HUDEP-2 (cell line): ENCODE data around the gene HEG1.

Source experiments
- DNase-seq, 76 experiments: peaks; one replicate each; lab custom pipeline; 2025; ENCODE audit not compliant: unreplicated experiment in 76 of 76; lab: John Stamatoyannopoulos, UW

HEG1 gene

DNA sequence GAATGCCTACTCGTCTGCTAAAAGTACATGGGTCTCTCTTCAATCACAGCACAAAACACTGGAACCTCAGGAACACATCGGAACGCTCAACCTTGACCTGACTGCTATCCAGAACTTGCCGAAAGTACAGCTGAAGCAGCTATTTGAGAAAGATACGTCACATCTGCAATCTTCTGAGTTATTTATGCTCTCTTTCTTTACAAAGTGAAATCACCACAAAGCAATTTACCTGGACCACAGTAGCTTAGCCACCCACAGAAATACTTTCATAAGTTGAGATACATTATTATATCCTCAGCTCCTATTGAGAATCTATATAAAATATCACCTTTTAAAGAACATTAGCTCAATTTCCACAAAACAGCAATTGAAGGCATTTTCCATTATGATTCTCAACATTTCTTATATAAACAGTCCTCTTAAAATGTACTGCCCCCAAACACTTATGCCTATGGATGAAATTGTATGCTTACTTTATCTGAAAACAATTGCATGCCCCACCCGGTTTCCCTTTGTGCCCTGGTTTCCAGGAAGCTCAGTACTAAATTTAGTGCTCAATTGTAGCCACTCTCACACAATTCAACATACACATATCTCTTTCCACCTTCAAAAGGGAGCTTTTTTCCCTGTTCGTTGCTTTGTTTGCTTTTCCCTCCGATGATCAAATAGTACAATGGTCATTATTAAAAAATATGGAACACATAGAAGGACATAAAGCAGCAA lies 31.8 kb downstream of the HEG1 start:
- DNase-seq = no peak

GRCh38 chr3:125022206-125022605 lies 33.6 kb downstream of the HEG1 start:
- no peak for DNase-seq

- no peak for DNase-seq
Measured at GRCh38 chr3:125019271-125019670, 36.5 kb downstream of the HEG1 start.

- DNase-seq = no peak
Measured at GRCh38 chr3:125017406-125017805, 38.4 kb downstream of the HEG1 start.

- no peak for DNase-seq
Measured at GRCh38 chr3:125014570-125015179, 41.1 kb downstream of the HEG1 start.

GRCh38 chr3:125013095-125013494 lies 42.7 kb downstream of the HEG1 start:
- no peak for DNase-seq

DNA sequence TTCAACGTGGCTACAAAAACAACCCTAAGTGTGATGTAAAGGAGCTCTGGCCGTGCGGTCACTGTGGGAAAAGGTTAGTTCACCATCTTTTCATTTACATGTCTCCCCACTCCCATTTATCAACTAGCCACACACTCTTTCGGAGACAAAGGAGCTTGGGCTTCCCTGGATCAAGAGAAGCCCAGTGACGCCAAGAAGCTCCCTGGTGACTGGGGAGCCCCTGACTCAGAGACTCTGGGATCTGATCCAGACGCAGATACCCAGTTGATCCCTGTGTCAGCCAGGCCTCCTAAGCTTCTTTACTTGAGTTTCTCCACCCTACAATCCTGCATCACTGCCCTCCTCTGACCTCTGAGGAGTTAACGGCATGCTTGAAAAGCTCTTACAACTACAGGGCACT lies 43.9 kb downstream of the HEG1 start:
- DNase-seq = no peak

- no peak for DNase-seq
Measured at GRCh38 chr3:125010393-125010792, 45.4 kb downstream of the HEG1 start.

DNA sequence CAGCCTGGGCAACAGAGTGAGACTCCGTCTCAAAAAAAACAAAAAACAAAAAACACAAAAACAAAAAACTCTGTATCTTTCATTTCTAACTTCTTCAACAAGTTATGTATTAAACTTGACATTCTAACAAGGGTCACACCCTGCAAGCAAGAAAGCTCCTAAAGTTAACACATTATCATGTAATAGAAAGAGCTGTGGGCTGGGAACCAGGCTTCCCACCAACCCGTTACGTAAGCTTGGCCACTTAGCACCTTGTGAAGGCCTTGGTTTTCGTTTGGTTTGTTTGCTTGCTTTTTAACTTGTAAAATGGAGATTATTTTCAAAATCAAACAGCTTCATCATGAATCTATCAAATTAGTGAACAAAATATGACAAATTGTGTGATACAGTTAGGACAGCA lies 47.0 kb downstream of the HEG1 start:
- no peak for DNase-seq

GRCh38 chr3:125006291-125006731 lies 49.5 kb downstream of the HEG1 start:
- DNase-seq = no peak

DNA sequence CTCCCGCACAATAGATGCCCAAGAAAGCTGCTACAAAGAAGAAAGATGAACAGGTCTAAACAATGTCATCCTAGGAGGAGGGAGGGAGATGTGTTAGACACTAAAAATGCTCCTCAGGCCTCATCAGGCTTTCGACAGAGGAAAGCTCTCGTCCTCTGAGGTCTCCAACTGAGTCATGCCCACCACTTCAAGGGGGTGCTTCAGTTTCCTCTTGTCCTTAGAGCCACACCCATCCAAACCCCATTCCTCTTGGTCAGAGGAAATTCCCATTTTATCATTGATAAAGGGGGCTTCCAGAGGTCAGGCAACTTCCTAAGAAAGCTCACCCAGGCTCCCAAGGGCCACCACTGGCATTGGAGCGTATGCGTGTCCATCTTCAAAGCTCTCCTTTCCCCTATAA lies 50.1 kb downstream of the HEG1 start:
- DNase-seq = no peak

DNA sequence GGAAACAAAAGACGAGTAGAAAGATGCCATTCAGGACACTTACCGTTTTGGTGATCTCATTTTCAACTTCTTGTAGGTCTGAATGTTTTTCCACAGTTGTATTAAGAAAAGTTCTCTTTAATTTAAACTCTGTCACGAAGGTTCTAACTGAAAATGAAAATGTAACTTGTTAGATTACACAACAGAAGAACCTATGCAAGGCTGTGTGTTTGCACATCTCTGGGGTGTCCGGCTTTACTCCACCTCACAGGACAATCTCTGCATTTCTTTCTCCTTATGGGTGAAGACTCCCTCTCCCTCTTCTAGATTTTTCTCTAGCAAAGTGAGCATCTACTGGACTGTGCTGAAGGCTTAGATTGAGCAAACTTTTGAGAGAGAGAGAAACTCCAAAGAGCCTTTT lies 50.6 kb downstream of the HEG1 start:
- no peak for DNase-seq

GRCh38 chr3:125003859-125004595 lies 51.8 kb downstream of the HEG1 start:
- no peak for DNase-seq

- DNase-seq = no peak
Measured at GRCh38 chr3:125003369-125003853, 52.4 kb downstream of the HEG1 start.

DNA sequence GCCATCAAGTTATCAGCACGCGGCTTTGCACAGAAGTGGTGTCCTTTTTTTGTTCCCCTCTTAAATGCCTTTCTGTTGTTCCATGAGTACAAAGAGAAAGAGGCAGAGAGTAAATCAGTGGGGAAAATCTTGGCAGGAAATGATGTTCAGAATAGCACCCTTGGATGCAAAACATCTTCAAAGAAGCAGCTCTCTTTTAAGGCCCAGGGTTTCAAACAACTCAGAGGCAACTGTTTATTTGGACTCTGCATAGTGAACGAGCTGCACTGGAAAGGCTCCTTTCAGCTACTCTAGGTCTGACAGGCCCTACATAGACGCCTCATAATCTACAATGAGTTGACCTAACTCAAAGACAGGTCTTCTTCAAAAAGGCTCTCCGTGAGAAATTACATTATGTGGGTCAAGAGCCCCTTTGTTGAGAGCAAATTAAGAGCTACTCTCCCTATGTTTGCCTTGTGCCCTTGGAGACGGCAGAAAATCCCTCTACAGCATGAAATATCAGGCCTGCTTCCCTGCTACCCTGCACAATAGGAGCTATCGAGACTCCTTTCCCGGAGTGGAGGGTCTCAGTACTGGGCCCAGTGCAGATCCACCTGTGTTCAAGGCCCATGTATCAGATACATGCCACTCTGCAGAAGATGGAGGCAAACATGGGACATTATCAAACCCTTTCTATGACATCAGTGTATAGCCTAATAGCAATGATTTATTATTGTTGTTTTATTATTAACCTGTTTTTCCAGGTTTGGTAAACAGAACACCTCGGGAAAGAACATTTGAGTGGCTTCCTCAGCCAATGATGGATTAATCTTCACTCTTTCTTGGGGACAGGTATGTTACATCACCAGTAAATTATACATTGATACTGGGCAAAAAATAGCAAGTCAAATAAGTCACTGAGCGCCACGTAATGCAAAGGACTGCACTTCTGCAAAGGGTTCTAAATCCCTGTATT lies 53.1 kb downstream of the HEG1 start:
- no peak for DNase-seq

- DNase-seq = no peak
Measured at GRCh38 chr3:125001557-125002413, 54.0 kb downstream of the HEG1 start.

DNA sequence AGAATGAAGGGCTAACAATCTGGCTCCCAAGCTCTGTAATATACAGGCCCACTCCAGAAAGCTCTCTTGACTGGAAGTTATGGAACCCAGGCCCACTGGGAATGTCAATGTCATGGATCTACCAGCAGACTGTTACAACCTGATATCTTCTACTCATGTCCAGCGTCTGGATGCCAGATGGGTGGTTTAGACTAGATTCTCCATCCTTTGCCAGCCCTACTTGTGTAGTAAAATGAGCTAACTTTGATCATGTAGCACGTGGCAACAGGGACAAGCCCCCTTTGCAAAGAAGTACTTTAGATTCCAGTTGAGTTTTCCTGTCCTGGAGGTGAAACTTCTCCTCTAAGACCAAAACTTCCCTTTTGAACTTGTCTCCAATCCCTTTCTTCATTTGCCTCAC lies 55.1 kb downstream of the HEG1 start:
- DNase-seq = no peak

- no peak for DNase-seq
Measured at GRCh38 chr3:124999897-125000435, 55.8 kb downstream of the HEG1 start.

- no peak for DNase-seq
Measured at GRCh38 chr3:124999317-124999716, 56.5 kb downstream of the HEG1 start.
